Uterus (tissue), 4 donors: ENCODE measurements around the gene SPAG5. TPM values are rescaled to one million over a fixed set of nuclear protein-coding genes. Genes with fewer than 3 reads are reported as not detected.

Experiments
- DNase-seq, 2 donors: peaks; one replicate each; pipeline ENCODE4 v3.0.0-alpha.2; 2019 to 2020
- H3K27ac ChIP-seq, 2 donors: fragments of 200-600 bp; sonication (generic); 1 replicate in 1 of 2; 2 replicates in 1 of 2; pipeline ENCODE4 v1.5.1; 2016 to 2018
- H3K27me3 ChIP-seq, 2 donors: fragments of 200-600 bp; sonication (generic); one replicate each; pipeline ENCODE4 v1.5.1; 2018 to 2019; ENCODE audit warnings: control low read depth in 1 of 2
- H3K36me3 ChIP-seq, 2 donors: fragments of 200-600 bp; sonication (generic); one replicate each; pipeline ENCODE4 v1.5.1; 2019; ENCODE audit warnings: control low read depth in 1 of 2
- H3K4me1 ChIP-seq, 2 donors: fragments of 200-600 bp; sonication (generic); one replicate each; pipeline ENCODE4 v1.5.1; 2018 to 2019; ENCODE audit warnings: control low read depth in 1 of 2
- H3K4me3 ChIP-seq, 2 donors: fragments of 200-600 bp; sonication (generic); 1 replicate in 1 of 2; 2 replicates in 1 of 2; pipeline ENCODE4 v1.5.1; 2018 to 2019; ENCODE audit warnings: mild to moderate bottlenecking in 1 of 2
- H3K9me3 ChIP-seq, 2 donors: fragments of 200-600 bp; sonication (generic); one replicate each; pipeline ENCODE4 v1.5.1; 2019; ENCODE audit warnings: control low read depth in 1 of 2
- POLR2A ChIP-seq, 2 donors: fragments of 450-650 bp; IDR thresholded peaks; one replicate each; pipeline ENCODE4 v1.6.1; 2016; ENCODE audit warnings: antibody characterized with exemption in 2 of 2, mild to moderate bottlenecking in 1 of 2, moderate library complexity in 1 of 2
- intact Hi-C: fragments of 100-400 bp; cut with DNase I; formaldehyde crosslinking; loops from one replicate; pipeline ENCODE4 v1.15.1; 2023; ENCODE audit warnings: low total_unique reads
- total RNA-seq, 4 donors: library from RNA; depleted of rRNA in 3 of 4; stranded (reverse); fragments of >200 nt in 3 of 4; gene quantifications; one replicate each; pipeline versions ENCODE4 v1.1.0 to v1.2.4, GENCODE V29; 2014 to 2023
- TF ChIP-seq, protein P1 (sequence below), 4 experiments: fragments of 200-600 bp in 2 of 4; fragments of 450-650 bp in 2 of 4; sonication (generic) in 2 of 4; IDR thresholded peaks; one replicate each; pipeline ENCODE4 v1.5.1; 2016 to 2019; ENCODE audit warnings: antibody characterized with exemption in 4 of 4, mild to moderate bottlenecking in 2 of 4, moderate library complexity in 1 of 4
- donor health status: DM: yes; HTN: yes; CAD: no.

SPAG5 gene
- total RNA-seq, 4 donors from 2014 or later: 1.5 to 21.4 (median 7.0) TPM; not detected in 1

DNA sequence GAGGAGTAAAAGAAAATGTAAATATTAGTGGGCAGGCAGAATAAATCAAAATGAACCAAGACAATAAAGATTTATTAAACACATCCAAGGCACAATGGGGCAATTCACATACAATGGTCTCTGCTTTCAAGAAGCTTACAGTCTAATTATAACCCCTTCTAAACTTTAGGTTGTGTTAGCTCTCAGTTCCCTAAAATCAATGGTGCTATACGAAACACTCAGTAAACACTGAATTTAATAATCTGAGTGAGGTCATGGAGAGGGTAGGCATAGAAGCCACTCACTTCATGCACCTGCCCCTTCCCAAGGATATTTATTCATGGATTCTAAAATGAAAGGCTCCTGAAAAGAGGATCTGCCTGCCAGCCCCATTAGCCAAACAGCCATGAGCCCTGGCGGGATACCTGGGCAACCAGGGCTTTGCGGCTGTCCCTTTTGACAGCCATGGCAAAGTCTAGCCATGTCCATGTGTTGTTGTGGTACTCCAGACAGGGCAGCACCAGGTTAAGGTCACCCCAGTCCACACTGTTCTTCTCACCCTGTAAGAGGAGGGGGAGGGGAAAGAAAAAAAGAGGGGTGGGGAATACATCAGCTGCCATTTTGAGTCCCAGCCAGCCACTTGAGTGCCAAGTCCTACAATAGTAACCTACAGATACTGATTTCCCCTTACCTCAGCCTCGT is 16.6 kb upstream of the SPAG5 start:
- TF ChIP-seq, protein P1, sequence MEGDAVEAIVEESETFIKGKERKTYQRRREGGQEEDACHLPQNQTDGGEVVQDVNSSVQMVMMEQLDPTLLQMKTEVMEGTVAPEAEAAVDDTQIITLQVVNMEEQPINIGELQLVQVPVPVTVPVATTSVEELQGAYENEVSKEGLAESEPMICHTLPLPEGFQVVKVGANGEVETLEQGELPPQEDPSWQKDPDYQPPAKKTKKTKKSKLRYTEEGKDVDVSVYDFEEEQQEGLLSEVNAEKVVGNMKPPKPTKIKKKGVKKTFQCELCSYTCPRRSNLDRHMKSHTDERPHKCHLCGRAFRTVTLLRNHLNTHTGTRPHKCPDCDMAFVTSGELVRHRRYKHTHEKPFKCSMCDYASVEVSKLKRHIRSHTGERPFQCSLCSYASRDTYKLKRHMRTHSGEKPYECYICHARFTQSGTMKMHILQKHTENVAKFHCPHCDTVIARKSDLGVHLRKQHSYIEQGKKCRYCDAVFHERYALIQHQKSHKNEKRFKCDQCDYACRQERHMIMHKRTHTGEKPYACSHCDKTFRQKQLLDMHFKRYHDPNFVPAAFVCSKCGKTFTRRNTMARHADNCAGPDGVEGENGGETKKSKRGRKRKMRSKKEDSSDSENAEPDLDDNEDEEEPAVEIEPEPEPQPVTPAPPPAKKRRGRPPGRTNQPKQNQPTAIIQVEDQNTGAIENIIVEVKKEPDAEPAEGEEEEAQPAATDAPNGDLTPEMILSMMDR (IDR thresholded peaks at IDR 0.05): no peak
- TF ChIP-seq POLR2A (IDR thresholded peaks at IDR 0.05): no peak
- Histone ChIP-seq H3K9me3 (no peaks in the 10 kb centered on the region), H3K27ac (no peak overlapping the region), H3K4me3 (no peak overlapping the region), H3K36me3 (no peaks in the 10 kb centered on the region), H3K4me1 (no peaks in the 10 kb centered on the region), H3K27me3 (no peaks in the 10 kb centered on the region)
- intact Hi-C loops: loop anchor here (10.0 kb wide), 1 partner anchor 71 kb away; no protein-coding TSS in a partner anchor
- DNase-seq: no peak

DNA sequence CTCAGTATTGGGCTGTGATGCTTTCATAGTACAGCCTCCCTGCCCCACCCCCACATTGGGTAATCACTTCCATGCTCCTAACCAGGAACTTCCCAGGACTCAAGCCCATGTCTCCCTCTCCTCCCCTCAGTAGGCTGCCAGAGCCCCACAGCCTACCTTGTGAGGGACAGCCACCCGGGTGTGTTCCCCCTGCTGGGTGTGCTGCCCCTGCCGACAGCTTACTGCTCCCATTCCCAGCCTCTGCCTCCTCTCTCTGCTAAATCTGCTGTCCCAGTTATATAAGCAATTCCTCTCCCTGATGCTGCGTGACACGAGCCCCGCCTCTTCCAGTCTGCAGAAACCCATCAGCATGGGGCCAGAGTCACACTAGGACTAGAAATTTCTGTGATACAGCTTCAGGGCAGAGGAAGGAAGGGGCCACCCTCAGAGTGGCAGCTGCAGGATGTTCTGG is 15.1 kb upstream of the SPAG5 start, which contains the start of gene RSKR:
TSS of gene RSKR (minus strand) at position 255 of the 451 bp plus-strand sequence. CDS start at position 231, 24 bp downstream.
- Histone ChIP-seq H3K4me3 (no peak within 1 kb of the TSS), H3K27me3 (no peaks in the 10 kb centered on the region), H3K36me3 (no peaks in the 10 kb centered on the region), H3K4me1 (no peaks in the 10 kb centered on the region), H3K9me3 (no peaks in the 10 kb centered on the region), H3K27ac (no peak within 1 kb of the TSS)
- DNase-seq: no peak
- intact Hi-C loops: loop anchor here (10.0 kb wide), 1 partner anchor 69 kb away; no protein-coding TSS in a partner anchor
- no peak for TF ChIP-seq POLR2A (IDR thresholded peaks at IDR 0.05)
- TF ChIP-seq, protein P1 (IDR thresholded peaks at IDR 0.05): no peak

DNA sequence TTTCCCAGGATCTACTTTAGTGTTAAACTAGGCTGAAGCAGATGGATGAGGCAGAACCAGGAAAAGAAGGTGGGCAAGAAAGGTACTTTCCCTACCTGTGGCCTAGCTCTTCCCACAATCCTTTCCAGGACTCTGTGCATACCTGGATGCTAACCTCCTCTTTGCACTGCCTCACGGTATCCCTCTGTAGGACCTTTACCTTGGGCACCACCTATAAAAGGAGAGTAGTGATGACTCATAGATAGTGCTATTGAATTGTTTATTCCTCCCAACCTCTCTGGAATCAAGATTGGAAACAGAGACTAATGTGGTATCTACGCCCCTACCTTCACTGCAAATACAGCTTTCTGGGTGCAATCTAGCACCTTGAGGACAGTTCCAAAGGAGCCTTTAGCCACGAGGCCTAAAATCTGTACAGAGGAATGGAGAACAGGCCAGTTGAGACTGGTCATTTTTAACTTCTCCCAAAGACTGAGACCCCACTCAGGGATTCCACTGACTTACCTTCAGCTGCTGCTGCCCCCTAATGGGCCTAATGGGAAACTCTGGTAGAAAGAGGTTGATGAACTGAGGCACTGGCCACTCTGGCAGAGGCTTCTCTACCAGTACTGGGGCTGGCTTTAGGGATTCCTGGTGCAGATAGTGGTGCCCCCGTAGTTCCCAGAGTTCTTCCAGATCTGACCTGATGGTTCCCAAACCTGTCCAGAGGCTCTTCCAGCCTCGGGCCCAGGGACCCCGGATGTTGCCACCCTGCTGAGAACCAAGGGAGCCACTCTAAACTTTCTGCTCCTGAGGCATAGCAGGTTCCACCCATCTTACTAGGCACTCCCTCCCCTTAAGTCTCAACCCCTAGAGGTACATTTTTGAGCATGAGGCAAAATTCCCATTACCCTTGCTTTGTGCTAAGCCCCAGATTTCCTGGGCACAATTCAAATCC is 14.4 kb upstream of the SPAG5 start:
- no peak overlapping the region for H3K4me3 ChIP-seq
- H3K4me1 ChIP-seq: no peaks in the 10 kb centered on the region
- H3K9me3 ChIP-seq: no peaks in the 10 kb centered on the region
- H3K27me3 ChIP-seq: no peaks in the 10 kb centered on the region
- H3K27ac ChIP-seq: no peak overlapping the region
- no peak for TF ChIP-seq POLR2A (IDR thresholded peaks at IDR 0.05)
- TF ChIP-seq, protein P1 (IDR thresholded peaks at IDR 0.05): peak; percentile 41 to 58 (median 52)
- peak in 1 of 2 donors; percentile 26 for DNase-seq
- no peaks in the 10 kb centered on the region for H3K36me3 ChIP-seq
- intact Hi-C loops: loop anchor here (10.0 kb wide), 1 partner anchor 68 kb away; no protein-coding TSS in a partner anchor

DNA sequence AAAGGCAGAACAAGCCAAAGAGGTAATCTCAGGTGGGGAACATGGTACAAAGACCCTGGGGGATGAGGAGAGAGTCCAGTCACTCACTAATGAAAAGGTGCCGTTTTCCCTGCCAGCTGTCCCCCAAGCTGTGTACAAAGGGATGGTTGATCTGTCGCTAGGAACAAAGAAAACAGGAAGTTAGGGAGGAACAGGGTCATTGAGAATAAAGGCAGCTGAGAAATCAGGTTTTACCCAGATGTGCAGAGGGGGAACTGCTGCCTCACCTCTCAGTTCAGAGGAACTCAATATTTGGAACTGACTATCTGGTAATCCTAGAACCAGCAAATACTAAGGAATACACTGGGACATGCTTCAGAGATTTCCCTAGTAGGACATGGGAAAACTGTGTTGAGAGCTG is 13.7 kb upstream of the SPAG5 start:
- Histone ChIP-seq H3K4me3 (no peak overlapping the region), H3K27ac (no peak overlapping the region), H3K4me1 (no peaks in the 10 kb centered on the region), H3K27me3 (no peaks in the 10 kb centered on the region), H3K9me3 (no peaks in the 10 kb centered on the region), H3K36me3 (no peaks in the 10 kb centered on the region)
- intact Hi-C loops: loop anchor here (10.0 kb wide), 1 partner anchor 68 kb away; no protein-coding TSS in a partner anchor
- TF ChIP-seq POLR2A (IDR thresholded peaks at IDR 0.05): no peak
- TF ChIP-seq, protein P1 (IDR thresholded peaks at IDR 0.05): no peak
- no peak for DNase-seq
